Measurements from ENCODE around the gene TMEM59.

The TMEM59 gene

DNA sequence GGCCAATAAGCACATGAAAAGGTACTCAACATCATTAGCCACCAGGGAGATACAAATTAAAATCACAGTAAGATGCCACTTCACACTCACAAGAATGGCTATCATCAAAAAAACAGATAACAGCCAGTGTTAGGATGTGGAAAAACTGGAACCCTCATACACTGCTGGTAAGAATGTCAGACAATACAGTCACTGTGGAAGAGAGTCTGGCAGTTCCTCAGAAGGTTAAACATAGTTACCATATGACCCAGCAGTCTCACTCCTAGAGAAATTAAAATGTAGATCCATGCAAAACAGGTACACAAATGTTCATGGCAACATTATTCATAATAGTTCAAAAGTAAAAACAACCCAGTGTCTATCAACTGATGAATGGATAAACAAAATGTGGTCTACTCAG is 68.3 kb downstream of the TMEM59 start:
- no peak for DNase-seq (ENCODE audit: low read depth in 2 of 2)

DNA sequence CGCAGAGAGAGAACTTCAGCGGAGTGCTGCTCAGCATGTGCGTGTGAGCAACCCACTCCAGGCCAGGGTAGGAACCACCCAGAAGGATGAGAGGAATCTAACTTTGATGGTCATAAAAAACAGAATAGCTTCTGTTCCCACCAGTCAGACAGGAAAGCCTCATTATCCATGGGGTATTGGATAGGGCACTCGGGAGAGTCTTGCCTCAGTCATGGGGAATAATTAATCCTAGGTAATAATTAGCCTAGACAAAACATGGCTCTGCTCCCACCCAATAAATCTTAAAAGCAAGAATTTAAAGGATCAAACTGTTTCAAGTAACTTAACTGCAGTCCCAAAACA is 70.3 kb downstream of the TMEM59 start:
- DNase-seq (ENCODE audit: low read depth in 2 of 2), result no peak

DNA sequence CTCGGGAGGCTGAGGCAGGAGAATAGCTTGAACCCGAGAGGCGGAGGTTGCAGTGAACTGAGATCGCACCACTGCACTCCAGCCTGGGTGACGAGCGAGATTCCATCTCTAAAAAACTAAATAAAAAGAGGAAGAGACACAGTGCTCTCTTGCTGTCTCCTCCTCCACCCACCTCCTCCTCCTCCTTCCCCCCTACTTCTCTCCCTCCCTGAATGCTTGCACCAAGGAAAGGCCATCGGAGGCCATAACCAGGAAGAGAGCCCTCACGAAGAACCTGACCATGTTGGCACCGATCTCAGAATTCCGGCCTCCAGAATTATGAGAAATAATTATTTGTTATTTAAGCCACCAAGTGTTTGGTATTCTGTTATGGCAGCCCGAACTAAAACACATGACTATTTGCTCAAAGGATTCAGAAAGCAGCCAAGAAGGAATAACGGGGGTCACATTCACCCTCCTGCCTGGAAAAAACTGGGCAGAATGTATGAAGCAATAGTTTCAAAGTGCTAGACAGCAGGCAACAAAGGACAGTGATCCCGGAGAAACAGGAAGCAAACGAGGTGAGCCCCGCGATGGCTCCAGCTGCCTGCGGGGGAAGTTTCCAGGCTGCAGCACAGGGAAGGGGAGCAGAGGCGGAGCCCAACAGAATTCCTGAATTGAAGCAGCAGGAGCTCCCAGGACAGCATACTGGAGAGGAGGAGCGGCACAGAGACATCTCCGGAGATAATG is 70.8 kb downstream of the TMEM59 start:
- DNase-seq (ENCODE audit: low read depth in 2 of 2), result no peak

DNA sequence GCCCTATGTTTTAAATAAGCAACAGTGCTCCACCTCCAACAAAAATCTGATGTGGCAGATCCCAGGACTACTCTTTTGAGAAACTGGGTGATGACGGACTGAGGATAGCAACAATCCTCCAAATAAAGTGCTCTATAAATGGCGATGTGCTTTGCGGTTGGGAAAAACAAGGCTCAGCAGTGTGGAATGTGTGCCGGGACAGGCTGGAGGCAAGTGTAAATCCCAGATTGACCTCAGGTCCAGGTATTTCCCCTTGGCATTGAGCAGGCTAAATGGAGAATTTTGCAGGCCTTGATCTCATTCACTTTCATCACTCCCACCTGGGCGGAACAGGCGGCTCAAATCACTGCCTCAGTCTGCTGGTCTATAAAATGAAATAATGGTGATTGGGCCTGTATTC is 71.8 kb downstream of the TMEM59 start:
- DNase-seq (ENCODE audit: low read depth in 2 of 2), result no peak

DNA sequence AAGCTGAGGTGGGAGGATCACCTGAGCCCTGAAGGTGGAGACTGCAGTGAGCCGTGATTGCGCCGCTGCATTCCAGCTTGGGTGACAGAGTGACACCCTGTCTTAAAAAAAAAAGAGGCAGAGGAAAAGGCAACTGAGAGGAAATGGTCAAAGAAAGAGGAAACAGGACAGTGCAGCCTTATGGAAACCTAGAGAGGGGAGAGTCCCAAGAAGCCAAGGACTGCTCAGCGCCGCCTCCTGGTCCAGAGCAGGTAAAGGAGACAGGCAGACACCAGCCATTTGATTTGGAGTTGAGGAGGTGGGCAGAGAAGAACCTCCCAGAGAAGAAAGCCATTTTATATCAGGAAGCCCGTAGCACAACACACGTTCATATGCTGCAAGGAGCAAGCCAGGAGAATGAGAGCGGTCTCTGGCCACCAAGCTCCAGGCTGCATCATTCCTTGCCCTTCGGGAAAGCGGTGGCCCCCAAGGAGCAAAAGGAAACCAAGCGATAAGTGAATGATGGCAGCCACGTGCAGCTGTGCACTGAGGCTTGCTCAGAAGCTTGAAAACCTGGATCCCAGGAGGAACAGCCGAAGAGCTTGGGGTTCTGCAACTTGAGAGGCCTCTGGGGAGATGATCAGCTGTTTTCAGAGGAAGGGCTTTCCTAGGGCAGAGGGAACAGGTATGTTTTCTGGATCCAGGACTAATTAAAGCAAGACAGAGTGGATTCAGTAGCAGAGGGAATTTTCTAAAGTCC is 73.1 kb downstream of the TMEM59 start:
- DNase-seq (ENCODE audit: low read depth in 2 of 2), result no peak

Data from stimulated activated CD4-positive, alpha-beta T cell treated with anti-CD3 and anti-CD28 coated beads, Interleukin-15, amount 100 ng/mL, for 48 hours (primary cell).